ENCODE measurements around the gene CXCR2.

CXCR2 gene

DNA sequence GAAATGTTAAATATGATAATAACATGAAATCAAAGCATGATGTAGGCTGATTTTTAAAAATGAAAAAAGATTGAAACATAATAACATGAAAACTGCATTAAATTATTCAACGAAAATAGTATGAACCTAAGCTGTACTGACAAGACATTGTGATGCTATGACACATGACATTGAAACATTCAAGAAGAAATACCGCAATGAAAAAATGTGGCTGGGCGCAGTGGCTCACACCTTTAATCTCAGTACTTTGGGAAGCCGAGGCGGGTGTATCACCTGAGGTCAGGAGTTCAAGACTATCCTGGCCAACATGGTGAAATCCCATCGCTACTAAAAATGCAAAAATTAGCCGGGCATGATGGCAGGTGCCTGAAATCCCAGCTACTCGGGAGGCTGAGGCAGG is 26.3 kb downstream of the CXCR2 start:
- no peak overlapping the region for H3K4me3 ChIP-seq (replicated peaks in 1 of 2; ENCODE audit: low read depth in 2 of 2, low read length in 2 of 2)
- no peak for DNase-seq (ENCODE audit: low read depth in 2 of 2)
- TF ChIP-seq, protein P1, sequence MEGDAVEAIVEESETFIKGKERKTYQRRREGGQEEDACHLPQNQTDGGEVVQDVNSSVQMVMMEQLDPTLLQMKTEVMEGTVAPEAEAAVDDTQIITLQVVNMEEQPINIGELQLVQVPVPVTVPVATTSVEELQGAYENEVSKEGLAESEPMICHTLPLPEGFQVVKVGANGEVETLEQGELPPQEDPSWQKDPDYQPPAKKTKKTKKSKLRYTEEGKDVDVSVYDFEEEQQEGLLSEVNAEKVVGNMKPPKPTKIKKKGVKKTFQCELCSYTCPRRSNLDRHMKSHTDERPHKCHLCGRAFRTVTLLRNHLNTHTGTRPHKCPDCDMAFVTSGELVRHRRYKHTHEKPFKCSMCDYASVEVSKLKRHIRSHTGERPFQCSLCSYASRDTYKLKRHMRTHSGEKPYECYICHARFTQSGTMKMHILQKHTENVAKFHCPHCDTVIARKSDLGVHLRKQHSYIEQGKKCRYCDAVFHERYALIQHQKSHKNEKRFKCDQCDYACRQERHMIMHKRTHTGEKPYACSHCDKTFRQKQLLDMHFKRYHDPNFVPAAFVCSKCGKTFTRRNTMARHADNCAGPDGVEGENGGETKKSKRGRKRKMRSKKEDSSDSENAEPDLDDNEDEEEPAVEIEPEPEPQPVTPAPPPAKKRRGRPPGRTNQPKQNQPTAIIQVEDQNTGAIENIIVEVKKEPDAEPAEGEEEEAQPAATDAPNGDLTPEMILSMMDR (IDR thresholded peaks at IDR 0.05; ENCODE audit: low read depth, low read length): no peak

DNA sequence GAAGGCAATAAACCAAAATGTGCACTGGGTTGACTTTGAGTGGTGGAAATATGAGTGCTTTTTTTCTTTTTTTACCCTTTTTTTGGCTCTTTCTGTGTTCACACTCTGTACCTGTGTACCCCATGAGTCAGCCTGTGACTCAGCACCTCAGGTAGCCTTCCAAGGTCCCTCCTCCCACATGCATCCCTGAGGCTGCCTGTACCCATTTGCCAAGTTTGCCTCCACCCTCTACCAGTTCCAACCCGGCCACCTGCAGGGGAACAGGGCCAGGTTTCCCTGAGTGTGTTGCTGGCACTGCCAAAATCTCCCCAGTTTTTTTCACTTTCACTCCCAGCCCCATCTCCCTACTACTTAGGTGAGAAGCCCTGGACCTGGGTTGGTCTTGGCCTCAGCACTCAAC is 26.9 kb downstream of the CXCR2 start:
- TF ChIP-seq, protein P1 (IDR thresholded peaks at IDR 0.05; ENCODE audit: low read depth, low read length): no peak
- H3K4me3 ChIP-seq (replicated peaks in 1 of 2; ENCODE audit: low read depth in 2 of 2, low read length in 2 of 2): no peak overlapping the region
- DNase-seq (ENCODE audit: low read depth in 2 of 2): no peak

DNA sequence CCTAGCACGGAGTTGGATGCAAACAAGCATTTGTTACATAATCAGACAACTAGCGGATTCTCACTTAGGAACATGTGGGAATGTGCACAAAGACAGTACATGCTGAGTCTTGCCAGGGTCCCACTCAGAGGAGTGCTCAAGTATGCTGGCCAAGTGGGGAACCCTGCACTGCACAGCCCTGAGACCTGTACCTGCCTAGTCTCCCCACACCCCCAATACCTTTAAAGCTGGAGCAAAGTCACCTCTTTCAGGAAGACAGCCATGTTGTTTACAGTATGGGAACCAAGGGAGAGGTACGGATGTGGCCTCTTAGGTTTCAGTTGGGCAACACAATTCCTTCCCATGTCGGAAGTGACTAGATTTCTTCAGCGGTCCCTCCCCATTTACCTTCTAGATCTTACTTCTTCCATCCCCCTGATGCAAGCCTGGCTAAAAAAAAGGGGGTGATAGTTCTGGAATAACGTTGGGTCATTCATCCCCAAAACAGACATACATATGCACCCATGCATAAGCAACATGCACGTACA is 30.2 kb downstream of the CXCR2 start:
- DNase-seq (ENCODE audit: low read depth in 2 of 2): no peak
- H3K4me3 ChIP-seq (replicated peaks in 1 of 2; ENCODE audit: low read depth in 2 of 2, low read length in 2 of 2): no peak overlapping the region
- TF ChIP-seq, protein P1 (IDR thresholded peaks at IDR 0.05; ENCODE audit: low read depth, low read length): no peak

GRCh38 chr2:218161644-218162043 is 35.8 kb downstream of the CXCR2 start:
- H3K4me3 ChIP-seq (replicated peaks in 1 of 2; ENCODE audit: low read depth in 2 of 2, low read length in 2 of 2): no peak overlapping the region
- no peak for DNase-seq (ENCODE audit: low read depth in 2 of 2)
- TF ChIP-seq, protein P1 (IDR thresholded peaks at IDR 0.05; ENCODE audit: low read depth, low read length): no peak

DNA sequence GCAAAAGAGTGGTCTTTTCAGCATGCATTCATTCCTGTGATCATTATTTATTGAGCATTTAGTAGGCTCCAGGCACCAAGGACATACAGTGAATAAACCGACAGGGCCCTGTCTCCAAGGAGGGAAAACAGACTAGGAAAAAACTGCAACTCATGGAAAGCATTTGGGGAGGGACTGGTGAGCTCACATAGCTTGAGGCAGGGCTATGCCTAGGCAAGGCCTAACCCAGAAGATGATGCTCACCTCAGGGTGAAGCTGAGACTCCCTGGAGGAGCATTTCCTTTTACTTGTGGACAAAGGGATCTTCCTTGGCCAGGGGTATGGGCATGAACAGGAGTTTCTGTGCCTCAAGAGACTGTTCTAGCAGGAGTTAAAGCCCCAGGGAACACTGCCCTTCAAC is 37.0 kb downstream of the CXCR2 start:
- H3K4me3 ChIP-seq (replicated peaks in 1 of 2; ENCODE audit: low read depth in 2 of 2, low read length in 2 of 2): no peak overlapping the region
- no peak for DNase-seq (ENCODE audit: low read depth in 2 of 2)
- TF ChIP-seq, protein P1 (IDR thresholded peaks at IDR 0.05; ENCODE audit: low read depth, low read length): no peak

DNA sequence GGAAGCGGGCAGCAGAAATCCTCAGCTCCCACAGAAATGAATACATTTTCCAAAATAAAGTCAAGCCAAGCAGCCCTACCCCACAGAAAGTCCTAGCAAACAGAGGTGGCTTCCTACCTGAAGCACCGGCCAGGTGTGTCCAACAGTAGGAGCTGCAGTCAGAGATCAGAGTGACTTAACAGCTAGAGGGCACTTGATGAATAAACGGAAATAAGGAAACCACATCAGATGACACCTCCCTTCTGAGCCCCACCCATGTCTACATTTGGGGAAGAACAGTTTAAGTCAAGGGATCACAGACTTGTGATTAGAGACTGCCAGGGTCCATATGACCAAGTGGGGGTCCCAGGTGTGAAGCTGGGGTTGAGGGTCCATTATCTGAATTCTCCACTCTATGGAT is 41.0 kb downstream of the CXCR2 start, which contains the start of gene CXCR1:
CXCR1 (minus strand) TSS at position 172 of the 400 bp plus-strand sequence. CDS start 1,751 bp downstream, outside the sequence.
- H3K4me3 ChIP-seq (replicated peaks in 1 of 2; ENCODE audit: low read depth in 2 of 2, low read length in 2 of 2): no peak within 1 kb of the TSS
- no peak for DNase-seq (ENCODE audit: low read depth in 2 of 2)
- TF ChIP-seq, protein P1 (IDR thresholded peaks at IDR 0.05; ENCODE audit: low read depth, low read length): no peak

DNA sequence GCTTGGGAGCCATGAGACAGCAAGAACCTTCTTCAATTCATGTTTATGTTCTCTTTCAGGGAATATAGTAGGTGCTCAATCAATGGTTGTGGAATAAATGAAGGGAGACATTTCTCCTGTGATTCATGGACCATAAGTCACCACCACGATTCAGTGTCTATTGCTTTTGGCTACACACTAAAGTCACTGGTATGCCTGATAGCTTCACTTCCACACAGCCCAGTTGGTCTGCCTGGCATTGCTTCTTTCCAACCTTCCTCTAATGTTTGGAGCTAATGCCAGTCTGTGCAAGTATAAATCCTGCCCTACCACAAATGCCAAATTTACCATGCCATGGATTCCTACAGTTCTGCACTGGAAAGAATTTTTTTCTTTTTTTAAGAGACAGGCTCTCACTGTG is 42.2 kb downstream of the CXCR2 start:
- no peak overlapping the region for H3K4me3 ChIP-seq (replicated peaks in 1 of 2; ENCODE audit: low read depth in 2 of 2, low read length in 2 of 2)
- TF ChIP-seq, protein P1 (IDR thresholded peaks at IDR 0.05; ENCODE audit: low read depth, low read length): no peak
- DNase-seq (ENCODE audit: low read depth in 2 of 2): no peak

Data from cardiac fibroblast (primary cell).